DND-41 (cell line): ENCODE data around the gene ODAD4.

Source experiments
- CTCF ChIP-seq: IDR thresholded peaks from 2 replicates; pipeline ENCODE4 v1.5.1; 2012; ENCODE audit warnings: borderline replicate concordance, low read length, moderate library complexity, mild to moderate bottlenecking; ENCODE audit not compliant: poor library complexity, severe bottlenecking; ENCODE audit errors: extremely low read depth
- EZH2 ChIP-seq: IDR thresholded peaks from 3 replicates; pipeline ENCODE4 v1.6.1; 2012; ENCODE audit warnings: borderline replicate concordance, low read depth, mild to moderate bottlenecking, moderate library complexity, low read length, inconsistent platforms; ENCODE audit not compliant: severe bottlenecking

GRCh38 chr17:41998497-41998896, 68.1 kb downstream of the ODAD4 start:
- TF ChIP-seq CTCF (no peak), EZH2 (no peak)
